Activated naive CD4-positive, alpha-beta T cell (primary cell): ENCODE measurements around the gene BBC3.
A peak's percentile ranks its signal among the peaks of the same experiment; 100 is the strongest.
"Not testable (repeated sequence)": the region's sequence is repeated elsewhere in the genome, so short reads cannot be mapped to it uniquely, and the experiment has no call there.

Experiments used
- DNase-seq, 4 experiments: peaks; one replicate each; lab custom pipeline; 2025; lab: John Stamatoyannopoulos, UW

Gene BBC3

DNA sequence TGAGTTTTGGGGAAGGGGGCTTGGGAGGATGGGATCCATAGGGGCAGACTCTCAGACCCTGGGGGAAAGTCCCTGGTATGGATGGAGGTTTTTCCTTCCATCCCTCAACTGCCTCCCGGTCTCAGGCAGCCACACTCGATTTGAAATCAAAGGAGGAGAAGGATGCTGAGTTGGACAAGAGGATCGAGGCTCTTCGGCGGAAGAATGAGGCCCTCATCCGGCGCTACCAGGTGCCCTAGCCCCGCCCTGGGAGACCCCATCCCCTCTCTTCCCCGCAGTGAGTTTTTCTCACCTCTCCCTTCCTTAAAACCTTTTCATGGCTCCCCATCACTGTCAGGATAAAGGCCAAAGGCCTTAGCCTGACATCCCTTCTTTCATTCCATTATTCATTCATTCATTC lies 27.4 kb upstream of the BBC3 start:
- no peak for DNase-seq

DNA sequence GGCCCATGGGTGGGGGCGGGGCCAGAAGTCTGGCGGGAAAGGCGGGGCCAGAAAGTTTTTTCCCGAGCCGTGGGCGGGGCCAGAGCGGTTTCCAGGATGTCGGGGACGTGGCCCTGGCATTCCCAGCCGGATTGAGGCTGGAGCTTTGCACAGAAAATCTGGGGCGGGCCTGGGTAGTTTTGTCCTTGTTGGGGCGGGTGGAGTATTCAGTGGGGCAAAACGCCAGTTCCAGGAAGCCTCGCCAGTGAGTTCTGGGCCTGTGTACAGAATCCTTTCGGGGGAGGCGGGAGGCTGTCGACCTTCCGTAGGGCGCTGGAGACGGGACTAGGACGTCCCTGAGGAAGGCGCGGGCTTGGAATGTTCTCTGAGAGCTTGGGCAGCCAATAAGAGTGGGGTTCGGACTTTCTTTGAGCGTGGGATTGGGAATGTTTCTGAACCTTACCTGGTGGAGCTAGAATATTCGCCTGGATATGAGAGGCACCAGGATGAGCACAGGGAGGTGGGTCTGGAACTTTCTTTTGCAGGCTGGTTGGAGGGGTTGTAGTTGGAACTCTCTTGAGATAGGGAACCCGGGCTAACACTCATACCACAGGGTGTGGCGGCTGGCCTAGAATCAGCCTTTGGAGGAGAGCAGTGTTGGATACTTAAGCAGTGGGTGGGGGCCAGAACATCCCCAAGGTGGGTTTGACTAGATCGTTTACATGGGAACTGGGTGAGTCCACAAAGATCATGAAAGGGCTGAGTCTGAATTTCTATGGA lies 26.6 kb upstream of the BBC3 start:
- DNase-seq: no peak

DNA sequence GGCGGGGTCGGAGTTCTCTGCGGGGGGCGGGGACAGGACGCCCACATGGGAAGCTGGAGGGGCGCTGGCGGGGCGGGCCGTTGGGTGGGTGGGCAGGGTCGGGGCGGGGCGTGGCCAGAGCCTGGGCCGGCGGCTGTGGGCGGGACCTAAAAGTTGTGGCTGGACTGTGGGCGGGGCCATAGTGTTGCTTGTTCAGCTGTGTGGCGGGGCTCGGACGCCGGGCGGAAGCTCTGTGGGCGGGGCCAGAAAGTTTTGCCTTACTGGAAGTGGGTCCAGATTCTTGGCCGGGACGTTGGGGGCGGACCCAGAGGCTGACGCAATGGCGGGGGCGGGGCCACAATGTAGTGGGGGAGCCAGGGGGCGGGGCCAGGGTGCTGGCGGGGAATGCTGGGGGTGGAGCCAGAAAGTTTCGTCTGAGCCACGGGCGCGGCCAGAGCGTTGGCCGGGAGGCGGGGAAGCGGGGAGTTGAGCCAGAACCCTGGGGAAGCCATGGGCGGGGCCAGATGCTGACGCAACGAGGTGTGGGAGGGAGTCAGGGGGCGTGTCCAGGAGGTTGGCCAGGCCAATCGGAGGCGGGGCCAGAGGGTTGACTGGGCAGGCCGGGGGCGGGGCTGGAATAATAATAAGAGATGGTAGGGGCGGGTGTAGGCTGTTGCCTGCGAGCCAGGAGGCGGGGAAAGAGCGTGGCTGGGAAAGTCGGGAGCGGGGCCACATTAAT lies 25.9 kb upstream of the BBC3 start:
- peak; percentile 100 for DNase-seq

DNA sequence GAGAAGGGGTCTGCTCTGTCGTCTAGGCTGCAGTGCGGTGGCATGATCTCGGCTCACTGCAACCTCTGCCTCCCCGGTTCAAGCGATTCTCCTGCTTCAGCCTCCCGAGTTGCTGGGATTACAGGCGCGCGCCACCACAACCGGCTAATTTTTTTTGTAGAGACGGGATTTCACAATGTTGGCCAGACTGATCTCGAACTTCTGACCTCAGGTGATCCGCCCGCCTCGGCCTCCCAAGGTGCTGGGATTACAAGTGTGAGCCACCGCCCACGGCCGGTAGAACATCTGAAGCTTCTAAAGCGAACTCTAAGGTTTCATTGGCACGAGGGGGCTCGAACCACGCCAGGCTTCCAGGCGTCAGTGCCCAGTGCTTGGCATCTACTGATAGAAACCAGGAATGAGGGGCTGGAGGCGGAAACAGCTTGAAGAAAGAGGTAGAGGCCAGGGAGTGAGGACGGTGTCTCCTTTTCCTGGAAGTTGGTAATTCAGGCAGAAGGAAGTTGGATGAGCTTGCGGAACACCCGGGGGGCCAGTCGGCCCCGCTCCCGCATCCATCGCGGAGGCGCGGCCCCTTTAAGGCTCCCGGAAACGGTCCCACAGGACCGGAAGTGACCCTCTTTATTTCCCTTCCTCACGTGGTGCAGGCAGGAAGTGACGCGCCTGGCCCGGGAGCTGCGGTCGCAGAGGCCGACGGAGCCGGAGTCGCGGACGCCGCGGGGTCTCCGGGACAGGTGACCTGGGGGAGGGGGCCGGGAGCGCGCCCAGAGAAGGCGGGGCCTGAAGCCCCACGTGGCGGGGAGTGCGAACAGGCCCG lies 25.1 kb upstream of the BBC3 start, which contains the start of gene CCDC9:
TSS of gene CCDC9 (plus strand) at position 647 of the 814 bp plus-strand sequence. CDS start 1,876 bp downstream, outside the sequence.
- peak in 1 of 4 experiments; percentile 99 for DNase-seq

DNA sequence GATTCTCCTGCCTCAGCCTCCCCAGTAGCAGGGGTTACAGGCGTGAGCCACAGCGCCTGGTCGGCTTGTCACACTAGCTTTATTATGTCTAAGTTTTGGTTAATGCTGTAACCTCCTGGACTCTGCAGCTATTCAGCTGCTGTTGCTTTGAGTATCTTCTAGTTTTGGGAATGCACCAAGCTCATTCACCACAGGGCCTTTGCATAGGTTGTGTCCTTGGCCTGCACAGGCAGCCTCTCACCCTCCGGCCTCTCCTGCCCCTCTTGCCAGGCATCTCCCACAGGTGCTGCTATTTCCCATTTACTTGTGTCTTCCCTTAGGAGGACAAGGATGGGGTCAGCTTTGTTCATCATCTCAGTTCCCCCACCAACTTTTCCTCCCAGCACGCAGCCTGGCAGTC lies 23.0 kb upstream of the BBC3 start:
- DNase-seq: no peak

- no peak for DNase-seq
Observed at GRCh38 chr19:47253467-47253881, 22.5 kb upstream of the BBC3 start.

- not testable (repeated sequence) for DNase-seq
Observed at GRCh38 chr19:47253016-47253415, 22.0 kb upstream of the BBC3 start.

DNA sequence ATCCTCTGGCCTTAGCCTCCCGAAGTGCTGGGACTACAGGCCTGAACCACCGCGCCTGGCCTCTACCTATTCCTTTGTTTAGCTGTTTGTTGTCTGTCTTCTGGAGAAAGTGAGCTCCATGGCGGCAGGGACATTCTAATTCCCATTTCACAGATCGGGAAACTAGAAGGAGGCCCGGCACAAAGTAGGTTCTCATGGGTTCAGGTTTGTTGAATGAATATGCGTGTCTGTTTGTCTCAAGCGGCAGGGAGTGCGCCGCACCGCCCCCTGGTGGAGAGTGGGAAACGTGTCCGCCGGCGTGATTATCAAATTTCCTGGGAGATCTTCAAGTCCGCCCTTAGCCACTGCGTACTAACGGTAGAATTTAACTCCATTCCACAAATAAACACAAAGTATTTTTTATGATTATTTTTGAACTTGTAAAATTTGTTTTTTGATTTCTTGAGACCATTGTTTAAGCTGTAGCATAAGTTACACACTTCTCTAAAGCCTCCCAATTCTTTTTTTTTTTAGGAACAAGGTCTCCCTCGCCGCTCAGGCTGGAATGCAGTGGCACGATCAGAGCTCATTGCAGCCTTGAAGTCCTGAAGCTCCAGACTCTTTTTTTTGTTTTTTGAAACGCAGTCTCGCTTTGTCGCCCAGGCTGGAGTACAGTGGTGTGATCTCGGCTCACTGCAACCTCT lies 16.4 kb upstream of the BBC3 start:
- DNase-seq: peak; percentile 51 to 76 (median 72)

- peak; percentile 68 to 83 (median 77) for DNase-seq
Observed at GRCh38 chr19:47243776-47244547, 13.0 kb upstream of the BBC3 start.

DNA sequence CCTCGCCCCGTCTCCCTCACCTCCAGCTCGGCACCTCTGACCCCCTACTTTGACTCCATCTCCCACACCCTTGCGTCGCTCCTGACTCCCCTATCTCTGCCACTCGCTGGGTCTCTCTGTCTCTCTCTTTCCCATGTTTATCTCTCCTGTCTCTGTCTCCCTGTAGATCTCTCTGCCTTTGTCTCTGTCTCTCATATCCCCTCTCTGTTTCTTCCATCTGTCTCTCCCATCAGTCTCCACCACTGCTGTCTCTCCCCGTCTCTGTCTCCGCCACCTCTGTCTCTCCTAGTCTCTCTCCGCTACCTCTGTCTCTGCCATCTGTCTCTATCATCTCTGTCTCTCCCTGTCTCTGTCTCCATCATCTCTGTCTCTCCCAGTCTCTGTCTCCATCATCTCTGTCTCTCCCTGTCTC lies 12.4 kb upstream of the BBC3 start:
- DNase-seq: no peak

DNA sequence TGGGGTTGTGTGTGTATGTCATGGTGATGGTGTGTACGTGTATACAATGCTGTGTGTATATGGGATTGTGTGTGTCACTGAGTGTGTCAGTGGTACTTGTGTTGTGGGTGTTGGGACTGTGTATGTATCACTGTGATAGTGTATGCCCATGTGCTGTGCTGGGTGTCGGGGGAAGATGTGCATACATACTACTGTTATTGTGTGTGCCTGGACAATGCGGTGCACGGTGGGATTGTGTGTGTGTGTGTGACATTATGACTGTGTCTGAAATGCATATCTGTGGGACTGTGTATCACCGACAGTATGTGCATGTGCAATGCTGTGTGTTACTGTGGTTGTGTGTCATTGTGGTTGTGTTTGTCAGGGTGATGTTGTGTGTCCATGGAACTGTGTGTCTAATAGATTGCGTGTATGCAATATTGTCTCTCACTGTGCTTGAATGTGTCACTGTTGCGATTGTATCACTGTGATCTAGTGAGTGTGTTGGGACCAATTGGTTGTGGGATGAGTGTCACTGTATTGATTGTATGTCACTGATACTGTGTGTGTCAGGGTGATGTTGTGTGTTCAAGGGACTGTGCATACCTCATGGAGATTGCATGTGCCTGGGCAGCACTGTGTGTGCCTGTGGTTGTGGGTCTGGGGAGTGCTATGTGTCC lies 11.0 kb upstream of the BBC3 start:
- DNase-seq: no peak

DNA sequence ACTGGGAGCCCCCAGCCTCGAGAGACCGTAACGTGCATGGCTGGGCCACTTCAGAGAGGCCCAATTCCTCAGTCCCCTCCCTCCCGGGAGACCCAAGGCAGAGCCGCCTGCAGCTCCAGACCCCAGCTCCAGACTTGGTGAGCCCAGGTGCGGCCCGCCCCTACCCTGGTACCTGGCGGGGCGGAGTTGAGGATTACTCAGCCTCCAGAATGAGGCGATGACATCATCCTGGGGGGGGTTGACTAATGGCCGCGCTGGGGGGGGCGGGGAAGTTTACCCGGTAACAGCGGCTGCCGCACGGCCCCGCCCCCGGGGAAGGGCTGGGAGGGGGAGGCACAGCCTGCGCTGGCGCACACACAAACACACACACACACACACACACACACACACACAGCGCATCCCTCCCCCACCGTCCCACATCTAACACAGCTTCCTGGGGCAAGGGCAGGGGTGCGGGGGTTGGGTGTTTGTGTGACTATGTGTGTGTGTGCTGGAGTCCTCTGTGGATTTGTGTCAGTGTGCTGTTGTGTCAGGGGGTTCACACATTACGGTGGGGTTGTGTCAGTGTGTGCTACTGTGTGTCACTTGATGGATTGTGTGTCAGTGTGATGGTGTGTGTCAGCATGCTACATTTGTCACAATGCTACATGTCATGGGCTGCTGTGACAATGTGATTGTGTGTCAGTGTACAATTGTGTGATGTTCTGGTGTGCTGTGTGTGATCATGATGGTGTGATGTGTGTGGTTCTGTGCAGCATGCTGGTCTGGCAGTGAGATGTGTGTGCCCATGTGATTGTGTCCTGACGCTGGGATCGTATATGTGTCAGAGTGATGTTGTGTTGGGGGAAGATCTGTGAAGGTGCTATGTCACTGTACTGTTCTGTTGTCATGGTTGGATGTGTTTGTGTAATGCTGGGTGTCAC lies 10.3 kb upstream of the BBC3 start:
- DNase-seq: peak; percentile 46 to 92 (median 72)

GRCh38 chr19:47240556-47240955 lies 9.6 kb upstream of the BBC3 start:
- DNase-seq: no peak

GRCh38 chr19:47239610-47240296 lies 8.8 kb upstream of the BBC3 start:
- DNase-seq: peak in 1 of 4 experiments; percentile 52

GRCh38 chr19:47239152-47239551 lies 8.2 kb upstream of the BBC3 start:
- DNase-seq: no peak

DNA sequence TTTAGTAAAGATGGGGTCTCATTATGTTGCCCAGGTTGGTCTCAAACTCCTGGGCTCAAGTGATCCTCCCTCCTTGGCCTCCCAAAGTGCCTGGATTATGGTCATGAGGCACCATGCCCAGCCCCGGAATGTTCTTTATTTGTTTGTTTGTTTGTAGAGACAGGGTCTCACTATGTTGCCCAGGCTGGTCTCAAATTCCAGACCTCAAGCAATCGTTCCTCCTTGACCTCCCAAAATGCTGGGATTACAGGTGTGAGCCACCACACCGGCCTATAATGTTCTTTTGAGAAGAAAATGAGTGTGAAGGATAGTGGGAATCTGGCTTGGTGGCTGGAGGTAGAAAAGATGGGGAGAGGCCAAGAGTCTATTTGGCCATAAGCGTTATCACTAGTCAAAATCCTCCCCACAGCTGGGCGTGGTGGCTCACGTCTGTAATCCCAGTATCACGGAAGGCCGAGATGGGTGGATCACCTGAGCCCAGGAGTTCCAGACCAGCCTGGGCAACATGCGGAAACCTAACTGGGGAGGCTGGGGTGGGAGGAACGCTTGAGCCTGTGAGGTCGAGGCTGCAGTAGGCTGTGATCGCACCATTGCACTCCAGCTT lies 5.2 kb upstream of the BBC3 start:
- DNase-seq: no peak

GRCh38 chr19:47232422-47233211 lies 1.6 kb upstream of the BBC3 start:
- no peak for DNase-seq
